ENCODE data around the gene TPD52L2. TPM values are rescaled to one million over a fixed set of nuclear protein-coding genes. Genes with fewer than 3 reads are reported as not detected.

Gene TPD52L2
- total and polyA plus RNA-seq, 2 donors (not counting 1 experiment from before 2014, with no cell fraction given) = 39.9 to 41.3 TPM

DNA sequence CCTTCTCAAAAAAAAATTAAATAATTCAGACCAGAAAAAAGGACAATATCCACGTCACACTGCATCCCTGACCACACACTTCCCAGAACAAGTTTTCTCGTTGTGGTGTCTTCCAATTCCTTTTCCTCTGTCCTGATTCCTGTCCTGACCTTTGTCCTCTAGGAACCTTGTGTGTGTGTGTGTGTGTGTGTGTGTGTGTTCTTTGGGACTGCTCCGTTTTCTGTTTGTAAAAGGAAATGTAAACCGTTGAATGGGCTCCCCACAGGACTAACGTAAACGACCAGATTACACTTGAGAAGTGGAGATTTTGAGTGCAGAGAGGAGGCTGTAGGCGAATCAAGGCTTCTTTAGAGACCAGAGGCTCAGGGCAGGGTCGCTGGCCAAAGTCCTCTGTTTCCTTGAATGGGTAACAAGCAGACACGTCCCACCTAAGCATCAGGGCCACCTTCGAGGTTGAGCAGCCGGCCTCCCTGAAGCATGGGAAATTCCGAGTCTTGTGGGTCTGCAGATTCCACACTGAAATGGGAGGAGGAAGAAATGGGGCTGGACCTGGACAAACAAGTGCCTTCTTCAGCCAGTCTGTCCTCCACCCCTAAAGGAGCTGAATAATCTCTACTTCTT lies 41.3 kb upstream of the TPD52L2 start:
- 83% methylated on average over 8 of the region's 12 CpGs for WGBS (ENCODE audit: insufficient coverage)
- no peak overlapping the region for H3K4me3 Mint-ChIP-seq
- Histone ChIP-seq H3K79me2 (ENCODE audit: control insufficient read depth, insufficient read depth, low read length) (no peaks in the 10 kb centered on the region), H3K4me3 (ENCODE audit: control extremely low read depth in 1 of 5, extremely low read depth in 1 of 5, insufficient read depth in 1 of 5, low read depth in 2 of 5, low read length in 4 of 5) (no peak overlapping the region), H2AFZ (ENCODE audit: insufficient read depth, low read depth, low read length, poor library complexity, severe bottlenecking) (no peak overlapping the region), H4K20me1 (ENCODE audit: control insufficient read depth, insufficient read depth, low read length, poor library complexity, severe bottlenecking) (no peaks in the 10 kb centered on the region), H3K9me3 (ENCODE audit: control extremely low read depth in 1 of 3, control insufficient read depth in 2 of 3, insufficient read depth in 1 of 3, low read length in 2 of 3) (peaks cover 0 to 8% (median 0%) of the 10 kb centered on the region in 3 donors), H3K27me3 (replicated peaks in 1 of 4; ENCODE audit: control extremely low read depth in 1 of 4, control insufficient read depth in 3 of 4, insufficient read depth in 4 of 4, low read length in 3 of 4) (peaks cover 0 to 21% (median 13%) of the 10 kb centered on the region in 4 experiments), H3K27ac (ENCODE audit: low read length in 2 of 2) (no peak overlapping the region), H3K4me2 (replicated peaks; ENCODE audit: low read depth, low read length, poor library complexity, severe bottlenecking) (no peak overlapping the region), H3K4me1 (ENCODE audit: control insufficient read depth in 2 of 2, insufficient read depth in 2 of 2, low read length in 2 of 2) (no peaks in the 10 kb centered on the region), H3K36me3 (replicated peaks in 1 of 2; ENCODE audit: control extremely low read depth in 1 of 2, control insufficient read depth in 1 of 2, extremely low read depth in 1 of 2, insufficient read depth in 2 of 2, low read length in 1 of 2) (no peaks in the 10 kb centered on the region), H3K9ac (ENCODE audit: low read length) (no peak overlapping the region)
- H3K27me3 Mint-ChIP-seq = peaks cover 31% of the 10 kb centered on the region
- ATAC-seq (ENCODE audit: low read depth) (no peak), DNase-seq (no peak)
- no peaks in the 10 kb centered on the region for H3K4me1 Mint-ChIP-seq
- intact Hi-C loops (cut with micrococcal nuclease) = no loop called here
- H3K27ac Mint-ChIP-seq = no peak overlapping the region
- POLR2A ChIA-PET = no interaction called here
- CTCF ChIA-PET = no interaction called here
- TF ChIP-seq CTCF (IDR thresholded peaks at IDR 0.05) = no peak
- H3K9me3 Mint-ChIP-seq (ENCODE audit: insufficient read depth) = no peaks in the 10 kb centered on the region

GRCh38 chr20:63825331-63826118 lies 39.5 kb upstream of the TPD52L2 start:
- no peaks in the 10 kb centered on the region for H4K20me1 ChIP-seq (ENCODE audit: control insufficient read depth, insufficient read depth, low read length, poor library complexity, severe bottlenecking)
- DNase-seq (no peak), ATAC-seq (ENCODE audit: low read depth) (no peak)
- ChIA-PET CTCF (no interaction called here), POLR2A (interaction anchor here (0.7 kb wide), 1 partner anchor 105 kb away, joined by 5 read pairs; no protein-coding TSS in a partner anchor)
- no peaks in the 10 kb centered on the region for H3K9me3 Mint-ChIP-seq (ENCODE audit: insufficient read depth)
- TF ChIP-seq CTCF (IDR thresholded peaks at IDR 0.05) = no peak
- TF ChIP-seq EZH2 (IDR thresholded peaks at IDR 0.05; ENCODE audit: borderline replicate concordance, insufficient read depth, low read depth, low read length, poor library complexity, severe bottlenecking) = no peak
- no peak overlapping the region for H3K27ac ChIP-seq (ENCODE audit: low read length in 2 of 2)
- H3K4me1 Mint-ChIP-seq = peaks cover 11% of the 10 kb centered on the region
- H3K4me2 ChIP-seq (replicated peaks; ENCODE audit: low read depth, low read length, poor library complexity, severe bottlenecking) = no peak overlapping the region
- no peaks in the 10 kb centered on the region for H3K36me3 ChIP-seq (replicated peaks in 1 of 2; ENCODE audit: control extremely low read depth in 1 of 2, control insufficient read depth in 1 of 2, extremely low read depth in 1 of 2, insufficient read depth in 2 of 2, low read length in 1 of 2)
- H3K9ac ChIP-seq (ENCODE audit: low read length) = no peak overlapping the region
- H3K79me2 ChIP-seq (ENCODE audit: control insufficient read depth, insufficient read depth, low read length) = no peaks in the 10 kb centered on the region
- no peak overlapping the region for H3K4me3 ChIP-seq (ENCODE audit: control extremely low read depth in 1 of 5, extremely low read depth in 1 of 5, insufficient read depth in 1 of 5, low read depth in 2 of 5, low read length in 4 of 5)
- no peak overlapping the region for H2AFZ ChIP-seq (ENCODE audit: insufficient read depth, low read depth, low read length, poor library complexity, severe bottlenecking)
- peaks cover 0 to 8% (median 0%) of the 10 kb centered on the region in 3 donors for H3K9me3 ChIP-seq (ENCODE audit: control extremely low read depth in 1 of 3, control insufficient read depth in 2 of 3, insufficient read depth in 1 of 3, low read length in 2 of 3)
- peaks cover 0 to 35% (median 26%) of the 10 kb centered on the region in 4 experiments for H3K27me3 ChIP-seq (replicated peaks in 1 of 4; ENCODE audit: control extremely low read depth in 1 of 4, control insufficient read depth in 3 of 4, insufficient read depth in 4 of 4, low read length in 3 of 4)
- H3K27me3 Mint-ChIP-seq = peaks cover 40% of the 10 kb centered on the region
- H3K27ac Mint-ChIP-seq = no peak overlapping the region
- peaks cover 12% of the 10 kb centered on the region in 2 donors for H3K4me1 ChIP-seq (ENCODE audit: control insufficient read depth in 2 of 2, insufficient read depth in 2 of 2, low read length in 2 of 2)
- 92% methylated on average over 14 of the region's 25 CpGs for WGBS (ENCODE audit: insufficient coverage)
- intact Hi-C loops (cut with micrococcal nuclease) = no loop called here
- H3K4me3 Mint-ChIP-seq = no peak overlapping the region
